ENCODE measurements around the gene TMEM181.
"Not testable (repeated sequence)": the region's sequence is repeated elsewhere in the genome, so short reads cannot be mapped to it uniquely, and the experiment has no call there.

- not testable (repeated sequence) for TF ChIP-seq CTCF (IDR thresholded peaks at IDR 0.05; ENCODE audit: insufficient read depth, low read length, poor library complexity, severe bottlenecking); EZH2phosphoT487 (conservative IDR thresholded peaks at IDR 0.05; ENCODE audit: low read length)
Measured at GRCh38 chr6:158614606-158615005, 54.7 kb downstream of the TMEM181 start.

Measured in SU-DHL-6 (cell line).